Measurements from ENCODE around the gene CASD1.

Gene CASD1

DNA sequence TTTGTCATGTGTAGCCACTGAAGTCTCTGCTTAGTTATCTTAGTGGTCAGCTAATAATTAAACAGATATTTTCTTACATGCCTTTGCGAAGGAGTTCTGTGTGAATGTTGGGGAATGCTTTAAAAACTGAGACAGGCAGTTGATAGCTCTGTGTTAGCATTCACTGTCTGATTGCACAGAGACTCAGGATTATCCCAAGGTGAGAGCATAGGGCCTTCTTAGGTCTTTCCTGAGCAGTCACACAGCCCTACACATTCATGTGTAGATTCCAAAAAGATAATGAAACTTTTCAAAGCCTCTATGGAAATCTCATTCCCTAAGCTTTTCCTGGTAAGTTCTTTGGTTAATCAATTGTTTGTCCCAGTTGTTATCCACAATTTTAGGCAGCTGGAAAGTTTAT is 67.7 kb downstream of the CASD1 start:
- Histone ChIP-seq H3K9ac (ENCODE audit: low read depth in 1 of 2, low read length in 2 of 2) (no peak overlapping the region), H3K4me3 (ENCODE audit: low read depth in 1 of 2, low read length in 2 of 2) (no peak overlapping the region), H3K27me3 (ENCODE audit: control insufficient read depth in 1 of 2, insufficient read depth in 2 of 2, low read length in 2 of 2) (no peaks in the 10 kb centered on the region), H3K27ac (ENCODE audit: low read depth, low read length) (no peak overlapping the region), H3K9me3 (ENCODE audit: control insufficient read depth in 1 of 2, low read length in 2 of 2) (peaks cover 4 to 15% of the 10 kb centered on the region in 2 donors), H3K36me3 (ENCODE audit: control insufficient read depth in 1 of 2, insufficient read depth in 2 of 2, low read length in 2 of 2) (no peaks in the 10 kb centered on the region), H3K4me1 (ENCODE audit: control insufficient read depth in 1 of 2, insufficient read depth in 2 of 2, low read length in 2 of 2) (no peaks in the 10 kb centered on the region)

DNA sequence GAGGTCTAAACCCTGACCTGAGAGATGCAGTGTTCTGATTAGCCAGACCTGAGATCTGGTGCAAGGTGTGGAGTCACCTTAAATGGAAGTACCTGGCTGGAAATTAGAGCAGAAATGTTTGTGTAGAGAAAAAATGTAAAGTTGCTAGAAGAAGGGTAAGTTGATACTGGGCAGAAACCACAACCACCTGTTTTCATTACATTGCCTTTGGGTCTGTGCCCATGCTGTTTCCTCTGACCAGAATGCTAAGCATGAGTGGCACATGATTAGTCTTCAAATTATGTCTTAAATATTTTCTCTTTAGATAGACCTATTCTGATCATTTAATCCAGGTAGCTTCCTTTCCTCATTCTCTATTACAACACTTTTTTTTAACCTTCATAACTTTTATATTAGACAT is 69.0 kb downstream of the CASD1 start:
- Histone ChIP-seq H3K27ac (ENCODE audit: low read depth, low read length) (no peak overlapping the region), H3K36me3 (ENCODE audit: control insufficient read depth in 1 of 2, insufficient read depth in 2 of 2, low read length in 2 of 2) (no peaks in the 10 kb centered on the region), H3K4me3 (ENCODE audit: low read depth in 1 of 2, low read length in 2 of 2) (no peak overlapping the region), H3K9ac (ENCODE audit: low read depth in 1 of 2, low read length in 2 of 2) (no peak overlapping the region), H3K27me3 (ENCODE audit: control insufficient read depth in 1 of 2, insufficient read depth in 2 of 2, low read length in 2 of 2) (no peaks in the 10 kb centered on the region), H3K9me3 (ENCODE audit: control insufficient read depth in 1 of 2, low read length in 2 of 2) (peaks cover 4 to 15% of the 10 kb centered on the region in 2 donors), H3K4me1 (ENCODE audit: control insufficient read depth in 1 of 2, insufficient read depth in 2 of 2, low read length in 2 of 2) (no peaks in the 10 kb centered on the region)

GRCh38 chr7:94579470-94579869 is 69.9 kb downstream of the CASD1 start:
- Histone ChIP-seq H3K4me1 (ENCODE audit: control insufficient read depth in 1 of 2, insufficient read depth in 2 of 2, low read length in 2 of 2) (no peaks in the 10 kb centered on the region), H3K9me3 (ENCODE audit: control insufficient read depth in 1 of 2, low read length in 2 of 2) (peaks cover 4 to 15% of the 10 kb centered on the region in 2 donors), H3K4me3 (ENCODE audit: low read depth in 1 of 2, low read length in 2 of 2) (no peak overlapping the region), H3K27me3 (ENCODE audit: control insufficient read depth in 1 of 2, insufficient read depth in 2 of 2, low read length in 2 of 2) (no peaks in the 10 kb centered on the region), H3K9ac (ENCODE audit: low read depth in 1 of 2, low read length in 2 of 2) (no peak overlapping the region), H3K36me3 (ENCODE audit: control insufficient read depth in 1 of 2, insufficient read depth in 2 of 2, low read length in 2 of 2) (no peaks in the 10 kb centered on the region), H3K27ac (ENCODE audit: low read depth, low read length) (no peak overlapping the region)

GRCh38 chr7:94580601-94581000 is 71.0 kb downstream of the CASD1 start:
- Histone ChIP-seq H3K4me1 (ENCODE audit: control insufficient read depth in 1 of 2, insufficient read depth in 2 of 2, low read length in 2 of 2) (no peaks in the 10 kb centered on the region), H3K9me3 (ENCODE audit: control insufficient read depth in 1 of 2, low read length in 2 of 2) (peaks cover 0 to 7% of the 10 kb centered on the region in 2 donors), H3K27ac (ENCODE audit: low read depth, low read length) (no peak overlapping the region), H3K36me3 (ENCODE audit: control insufficient read depth in 1 of 2, insufficient read depth in 2 of 2, low read length in 2 of 2) (no peaks in the 10 kb centered on the region), H3K27me3 (ENCODE audit: control insufficient read depth in 1 of 2, insufficient read depth in 2 of 2, low read length in 2 of 2) (no peaks in the 10 kb centered on the region), H3K4me3 (ENCODE audit: low read depth in 1 of 2, low read length in 2 of 2) (no peak overlapping the region), H3K9ac (ENCODE audit: low read depth in 1 of 2, low read length in 2 of 2) (no peak overlapping the region)

GRCh38 chr7:94584113-94584512 is 74.5 kb downstream of the CASD1 start:
- no peak overlapping the region for H3K4me3 ChIP-seq (ENCODE audit: low read depth in 1 of 2, low read length in 2 of 2)
- H3K4me1 ChIP-seq (ENCODE audit: control insufficient read depth in 1 of 2, insufficient read depth in 2 of 2, low read length in 2 of 2) = no peaks in the 10 kb centered on the region
- H3K27ac ChIP-seq (ENCODE audit: low read depth, low read length) = no peak overlapping the region
- H3K9me3 ChIP-seq (ENCODE audit: control insufficient read depth in 1 of 2, low read length in 2 of 2) = no peaks in the 10 kb centered on the region
- H3K27me3 ChIP-seq (ENCODE audit: control insufficient read depth in 1 of 2, insufficient read depth in 2 of 2, low read length in 2 of 2) = no peaks in the 10 kb centered on the region
- H3K36me3 ChIP-seq (ENCODE audit: control insufficient read depth in 1 of 2, insufficient read depth in 2 of 2, low read length in 2 of 2) = no peaks in the 10 kb centered on the region
- H3K9ac ChIP-seq (ENCODE audit: low read depth in 1 of 2, low read length in 2 of 2) = no peak overlapping the region

DNA sequence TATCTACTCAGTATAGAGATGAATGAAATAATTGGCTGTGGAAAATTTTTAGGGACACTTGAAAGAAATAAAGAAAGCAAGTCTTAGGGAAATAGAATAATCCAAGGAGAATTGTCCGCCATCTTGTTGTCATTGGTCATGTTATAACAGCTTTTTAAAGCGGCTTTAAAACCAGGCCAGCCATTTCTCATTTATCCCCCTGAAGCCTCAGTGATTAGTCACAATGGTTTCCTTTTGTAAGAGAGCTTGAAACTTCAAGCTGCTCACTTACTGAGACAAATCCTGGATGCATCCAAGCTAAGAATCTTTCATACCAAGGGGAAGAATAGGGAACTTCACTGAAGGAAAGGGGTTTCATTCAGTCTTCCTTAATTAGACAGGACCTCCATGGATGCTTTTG is 78.5 kb downstream of the CASD1 start:
- Histone ChIP-seq H3K36me3 (ENCODE audit: control insufficient read depth in 1 of 2, insufficient read depth in 2 of 2, low read length in 2 of 2) (no peaks in the 10 kb centered on the region), H3K9ac (ENCODE audit: low read depth in 1 of 2, low read length in 2 of 2) (no peak overlapping the region), H3K4me1 (ENCODE audit: control insufficient read depth in 1 of 2, insufficient read depth in 2 of 2, low read length in 2 of 2) (no peaks in the 10 kb centered on the region), H3K27ac (ENCODE audit: low read depth, low read length) (no peak overlapping the region), H3K27me3 (ENCODE audit: control insufficient read depth in 1 of 2, insufficient read depth in 2 of 2, low read length in 2 of 2) (no peaks in the 10 kb centered on the region), H3K9me3 (ENCODE audit: control insufficient read depth in 1 of 2, low read length in 2 of 2) (no peaks in the 10 kb centered on the region), H3K4me3 (ENCODE audit: low read depth in 1 of 2, low read length in 2 of 2) (no peak overlapping the region)

DNA sequence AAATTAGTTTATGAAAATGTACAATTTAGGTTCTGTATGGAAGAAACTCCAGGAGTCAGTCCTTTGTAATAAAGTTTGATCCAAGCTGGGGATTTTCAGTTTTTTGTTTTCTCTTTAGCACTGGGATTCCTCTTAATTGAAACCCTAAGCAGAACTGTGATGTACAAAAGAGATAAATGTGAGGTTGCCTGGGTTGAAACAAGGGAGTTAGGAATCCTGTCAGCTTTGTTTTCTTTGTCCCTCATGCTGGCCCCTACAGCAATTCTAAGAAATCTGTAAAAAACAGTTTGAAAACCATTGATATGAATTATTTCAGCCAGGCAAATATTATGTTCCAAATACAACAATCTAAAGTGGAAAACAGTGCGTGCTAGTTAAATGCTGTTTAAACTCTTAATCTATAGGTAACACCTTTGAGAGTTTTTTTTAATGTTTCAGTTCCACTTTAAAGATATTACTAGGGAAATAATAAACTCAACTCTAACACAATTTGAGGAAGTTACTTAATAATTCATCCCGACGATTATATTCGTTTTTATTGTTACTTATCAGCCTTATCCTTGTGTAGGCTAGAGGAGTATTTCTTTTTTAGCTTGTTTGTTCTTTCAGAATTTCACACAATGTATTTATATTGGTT is 81.0 kb downstream of the CASD1 start:
- H3K9ac ChIP-seq (ENCODE audit: low read depth in 1 of 2, low read length in 2 of 2) = no peak overlapping the region
- no peaks in the 10 kb centered on the region for H3K27me3 ChIP-seq (ENCODE audit: control insufficient read depth in 1 of 2, insufficient read depth in 2 of 2, low read length in 2 of 2)
- H3K36me3 ChIP-seq (ENCODE audit: control insufficient read depth in 1 of 2, insufficient read depth in 2 of 2, low read length in 2 of 2) = no peaks in the 10 kb centered on the region
- H3K9me3 ChIP-seq (ENCODE audit: control insufficient read depth in 1 of 2, low read length in 2 of 2) = no peaks in the 10 kb centered on the region
- no peaks in the 10 kb centered on the region for H3K4me1 ChIP-seq (ENCODE audit: control insufficient read depth in 1 of 2, insufficient read depth in 2 of 2, low read length in 2 of 2)
- no peak overlapping the region for H3K4me3 ChIP-seq (ENCODE audit: low read depth in 1 of 2, low read length in 2 of 2)
- no peak overlapping the region for H3K27ac ChIP-seq (ENCODE audit: low read depth, low read length)

DNA sequence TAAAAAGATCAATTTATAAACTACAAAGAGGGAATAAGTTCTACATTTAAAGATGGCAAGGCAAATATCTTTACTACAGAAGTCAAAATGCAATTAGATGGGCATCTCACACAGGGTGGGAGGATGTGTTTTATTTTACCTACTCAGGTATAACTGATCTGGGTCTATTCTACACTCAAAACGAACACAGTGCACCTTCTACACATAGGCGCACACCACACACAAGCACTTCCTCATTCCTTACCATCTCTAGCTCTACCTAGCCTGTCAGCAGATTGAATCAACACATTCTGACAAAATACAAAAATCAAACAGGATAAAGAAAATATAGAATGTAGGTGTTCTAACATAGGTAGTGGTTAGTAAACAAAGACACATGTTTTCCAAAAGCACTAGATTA is 81.6 kb downstream of the CASD1 start:
- Histone ChIP-seq H3K27ac (ENCODE audit: low read depth, low read length) (no peak overlapping the region), H3K4me1 (ENCODE audit: control insufficient read depth in 1 of 2, insufficient read depth in 2 of 2, low read length in 2 of 2) (no peaks in the 10 kb centered on the region), H3K9me3 (ENCODE audit: control insufficient read depth in 1 of 2, low read length in 2 of 2) (no peaks in the 10 kb centered on the region), H3K9ac (ENCODE audit: low read depth in 1 of 2, low read length in 2 of 2) (no peak overlapping the region), H3K36me3 (ENCODE audit: control insufficient read depth in 1 of 2, insufficient read depth in 2 of 2, low read length in 2 of 2) (no peaks in the 10 kb centered on the region), H3K4me3 (ENCODE audit: low read depth in 1 of 2, low read length in 2 of 2) (no peak overlapping the region), H3K27me3 (ENCODE audit: control insufficient read depth in 1 of 2, insufficient read depth in 2 of 2, low read length in 2 of 2) (no peaks in the 10 kb centered on the region)

DNA sequence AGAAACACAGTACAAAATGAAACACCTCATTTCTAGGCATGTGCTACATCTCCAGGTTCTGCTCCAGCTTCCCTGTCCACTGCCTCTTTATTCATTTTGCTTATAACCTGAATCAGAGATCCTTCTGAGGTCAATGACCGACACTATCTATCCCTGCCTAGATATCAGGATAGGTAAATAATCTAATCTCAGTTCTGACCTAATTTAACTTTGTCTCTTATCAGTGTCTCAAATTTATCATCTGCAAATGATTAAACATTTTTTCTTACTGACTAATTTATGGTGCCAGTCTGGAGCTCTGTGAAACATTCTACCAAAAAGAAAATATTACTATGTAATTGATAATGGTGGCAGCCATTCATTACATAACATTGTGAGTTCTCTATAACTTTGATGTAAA is 85.3 kb downstream of the CASD1 start:
- H3K27ac ChIP-seq (ENCODE audit: low read depth, low read length) = no peak overlapping the region
- no peaks in the 10 kb centered on the region for H3K27me3 ChIP-seq (ENCODE audit: control insufficient read depth in 1 of 2, insufficient read depth in 2 of 2, low read length in 2 of 2)
- H3K4me3 ChIP-seq (ENCODE audit: low read depth in 1 of 2, low read length in 2 of 2) = no peak overlapping the region
- H3K4me1 ChIP-seq (ENCODE audit: control insufficient read depth in 1 of 2, insufficient read depth in 2 of 2, low read length in 2 of 2) = no peaks in the 10 kb centered on the region
- no peak overlapping the region for H3K9ac ChIP-seq (ENCODE audit: low read depth in 1 of 2, low read length in 2 of 2)
- H3K9me3 ChIP-seq (ENCODE audit: control insufficient read depth in 1 of 2, low read length in 2 of 2) = no peaks in the 10 kb centered on the region
- no peaks in the 10 kb centered on the region for H3K36me3 ChIP-seq (ENCODE audit: control insufficient read depth in 1 of 2, insufficient read depth in 2 of 2, low read length in 2 of 2)

- Histone ChIP-seq H3K27me3 (ENCODE audit: control insufficient read depth in 1 of 2, insufficient read depth in 2 of 2, low read length in 2 of 2) (no peaks in the 10 kb centered on the region), H3K36me3 (ENCODE audit: control insufficient read depth in 1 of 2, insufficient read depth in 2 of 2, low read length in 2 of 2) (no peaks in the 10 kb centered on the region), H3K4me3 (ENCODE audit: low read depth in 1 of 2, low read length in 2 of 2) (no peak overlapping the region), H3K9ac (ENCODE audit: low read depth in 1 of 2, low read length in 2 of 2) (no peak overlapping the region), H3K4me1 (ENCODE audit: control insufficient read depth in 1 of 2, insufficient read depth in 2 of 2, low read length in 2 of 2) (no peaks in the 10 kb centered on the region), H3K9me3 (ENCODE audit: control insufficient read depth in 1 of 2, low read length in 2 of 2) (no peaks in the 10 kb centered on the region), H3K27ac (ENCODE audit: low read depth, low read length) (no peak overlapping the region)
Measured at GRCh38 chr7:94595717-94596116, 86.1 kb downstream of the CASD1 start.

GRCh38 chr7:94600267-94600666 is 90.7 kb downstream of the CASD1 start:
- Histone ChIP-seq H3K27ac (ENCODE audit: low read depth, low read length) (no peak overlapping the region), H3K4me1 (ENCODE audit: control insufficient read depth in 1 of 2, insufficient read depth in 2 of 2, low read length in 2 of 2) (no peaks in the 10 kb centered on the region), H3K9ac (ENCODE audit: low read depth in 1 of 2, low read length in 2 of 2) (no peak overlapping the region)

More at GRCh38 chr7:94600267-94600666, 90.7 kb downstream of the CASD1 start:
- Histone ChIP-seq H3K27me3 (ENCODE audit: control insufficient read depth in 1 of 2, insufficient read depth in 2 of 2, low read length in 2 of 2) (no peaks in the 10 kb centered on the region), H3K36me3 (ENCODE audit: control insufficient read depth in 1 of 2, insufficient read depth in 2 of 2, low read length in 2 of 2) (no peaks in the 10 kb centered on the region), H3K4me3 (ENCODE audit: low read depth in 1 of 2, low read length in 2 of 2) (no peak overlapping the region), H3K9me3 (ENCODE audit: control insufficient read depth in 1 of 2, low read length in 2 of 2) (no peaks in the 10 kb centered on the region)
